Esophagus muscularis mucosa (tissue), 4 donors: ENCODE data around the gene ZNF425.

Experiments used
- CTCF ChIP-seq, 3 experiments: fragments of 200-600 bp in 2 of 3; fragments of 450-650 bp in 1 of 3; sonication (generic) in 2 of 3; IDR thresholded peaks; one replicate each; pipeline ENCODE4 v1.5.1; 2017 to 2019; ENCODE audit warnings: antibody characterized with exemption in 3 of 3, mild to moderate bottlenecking in 2 of 3, moderate library complexity in 1 of 3
- EP300 ChIP-seq: sonication (generic); formaldehyde crosslinking; IDR thresholded peaks from one replicate; pipeline ENCODE4 v1.6.1; 2017; ENCODE audit warnings: antibody characterized with exemption
- POLR2AphosphoS5 ChIP-seq, 2 donors: sonication (generic); formaldehyde crosslinking; IDR thresholded peaks; one replicate each; pipeline ENCODE4 v1.6.1; 2017; ENCODE audit warnings: antibody characterized with exemption in 2 of 2

- TF ChIP-seq CTCF (IDR thresholded peaks at IDR 0.05) = no peak
- TF ChIP-seq POLR2AphosphoS5 (IDR thresholded peaks at IDR 0.05) = no peak
- TF ChIP-seq EP300 = no peak
Observed at GRCh38 chr7:149067869-149068268, 58.3 kb downstream of the ZNF425 start.
